Kidney (tissue), 14 donors: ENCODE data around the gene ZNF726. TPM values are rescaled to one million over a fixed set of nuclear protein-coding genes. Genes with fewer than 3 reads are reported as not detected.

Experiments
- DNase-seq, 5 donors: peaks; one replicate each; pipeline ENCODE4 v3.0.0-alpha.2; 2013 to 2020
- FAIRE-seq: peaks from 2 replicates; lab custom pipeline; 2012; peaks lifted over from hg19 to GRCh38; lab: Jason Lieb, UNC
- H3K27ac ChIP-seq, 2 donors: one replicate each; pipeline ENCODE4 v1.7.0; 2013; ENCODE audit warnings: low read depth in 2 of 2, low read length in 2 of 2, inconsistent platforms in 1 of 2
- H3K27me3 ChIP-seq: one replicate; pipeline ENCODE4 v1.7.1; 2013; ENCODE audit warnings: low read length, inconsistent platforms; ENCODE audit not compliant: control insufficient read depth, insufficient read depth
- H3K36me3 ChIP-seq, 3 donors: one replicate each; pipeline versions ENCODE4 v1.7.0 to v1.7.1; 2013; ENCODE audit warnings: low read length in 3 of 3, control low read depth in 1 of 3, inconsistent platforms in 1 of 3; ENCODE audit not compliant: insufficient read depth in 3 of 3, control insufficient read depth in 2 of 3
- H3K4me1 ChIP-seq, 3 donors: one replicate each; pipeline versions ENCODE4 v1.7.0 to v1.7.1; 2013; ENCODE audit warnings: low read length in 3 of 3, inconsistent platforms in 1 of 3, low read depth in 1 of 3; ENCODE audit not compliant: control insufficient read depth in 2 of 3, insufficient read depth in 2 of 3
- H3K4me3 ChIP-seq, 3 donors: one replicate each; pipeline versions ENCODE4 v1.7.0 to v1.8.1; 2013; ENCODE audit warnings: low read length in 3 of 3, control low read depth in 1 of 3, inconsistent platforms in 1 of 3
- H3K9ac ChIP-seq, 3 donors: one replicate each; pipeline versions ENCODE4 v1.7.0 to v1.7.1; 2013; ENCODE audit warnings: low read length in 3 of 3, control low read depth in 1 of 3, inconsistent platforms in 1 of 3
- H3K9me3 ChIP-seq, 3 donors: one replicate each; pipeline versions ENCODE4 v1.7.0 to v1.7.1; 2013; ENCODE audit warnings: low read length in 3 of 3, control low read depth in 1 of 3, inconsistent platforms in 1 of 3; ENCODE audit not compliant: control insufficient read depth in 2 of 3, insufficient read depth in 1 of 3
- intact Hi-C: fragments of 100-400 bp; cut with DNase I; formaldehyde crosslinking; loops from one replicate; pipeline ENCODE4 v1.11.1; 2022
- polyA plus RNA-seq: library from polyadenylated mRNA; stranded (reverse); fragments of 350-450 nt; fragmentation: Illumina TruSeq; extraction: RNeasy Lipid Tissue Mini Kit (QIAGEN cat#74804); gene quantifications from one replicate; pipeline ENCODE4 v1.2.3, GENCODE V29; 2014; ENCODE audit warnings: low read depth, low replicate concordance; ENCODE audit not compliant: insufficient read depth
- total RNA-seq: library from RNA; stranded (reverse); fragmentation: NEBNext Ultra II Directional; extraction: Animal tissue kit (Norgen Biotek cat#: 25700); gene quantifications from one replicate; pipeline ENCODE4 v1.2.1, GENCODE V29; 2021
- TF ChIP-seq, protein P1 (sequence below): IDR thresholded peaks from 3 replicates; pipeline ENCODE4 v1.5.1; 2012; ENCODE audit warnings: mild to moderate bottlenecking, moderate library complexity, borderline replicate concordance; ENCODE audit not compliant: insufficient read depth; ENCODE audit errors: extremely low read depth
- donor health status: control.
- donor health status: control.
- donor health status: control.
- donor health status: control.
- donor health status: control.
- donor health status: DM: yes; HTN: yes; CAD: no.
- donor health status: Normal renal cell carcinoma (clear cell type).

The ZNF726 gene
- total and polyA plus RNA-seq, 2 donors from 2014 or later, result 2.7 to 6.4 TPM

DNA sequence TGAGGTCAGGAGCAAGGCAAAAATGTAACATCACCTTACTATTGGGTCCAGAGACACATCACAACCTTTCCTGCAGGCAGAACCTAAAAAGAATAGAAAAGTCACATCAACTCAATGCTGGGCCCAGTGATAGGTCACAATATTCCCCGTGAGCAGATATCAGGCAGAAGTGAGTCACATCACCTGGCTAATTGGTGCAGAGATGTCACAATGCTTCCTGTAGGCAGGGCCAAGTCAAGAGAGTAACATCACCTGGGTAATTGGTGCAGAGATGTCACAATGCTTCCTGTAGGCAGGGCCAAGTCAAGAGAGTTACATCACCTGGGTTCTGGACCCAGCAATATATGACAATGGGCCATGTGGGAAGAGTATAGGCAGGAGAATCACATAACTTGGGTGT, 63.4 kb downstream of the ZNF726 start:
- FAIRE-seq, result no peak
- Histone ChIP-seq H3K4me3 (no peak overlapping the region), H3K4me1 (no peaks in the 10 kb centered on the region)

GRCh38 chr19:23980805-23981204, 66.1 kb downstream of the ZNF726 start:
- intact Hi-C loops, result no loop called here
- no peak overlapping the region for H3K4me3 ChIP-seq
- FAIRE-seq, result no peak
- no peak for DNase-seq
- H3K9me3 ChIP-seq, result no peaks in the 10 kb centered on the region
- H3K27me3 ChIP-seq, result no peaks in the 10 kb centered on the region
- no peak overlapping the region for H3K27ac ChIP-seq
- H3K4me1 ChIP-seq, result no peaks in the 10 kb centered on the region
- no peaks in the 10 kb centered on the region for H3K36me3 ChIP-seq
- H3K9ac ChIP-seq, result no peak overlapping the region
- TF ChIP-seq, protein P1, sequence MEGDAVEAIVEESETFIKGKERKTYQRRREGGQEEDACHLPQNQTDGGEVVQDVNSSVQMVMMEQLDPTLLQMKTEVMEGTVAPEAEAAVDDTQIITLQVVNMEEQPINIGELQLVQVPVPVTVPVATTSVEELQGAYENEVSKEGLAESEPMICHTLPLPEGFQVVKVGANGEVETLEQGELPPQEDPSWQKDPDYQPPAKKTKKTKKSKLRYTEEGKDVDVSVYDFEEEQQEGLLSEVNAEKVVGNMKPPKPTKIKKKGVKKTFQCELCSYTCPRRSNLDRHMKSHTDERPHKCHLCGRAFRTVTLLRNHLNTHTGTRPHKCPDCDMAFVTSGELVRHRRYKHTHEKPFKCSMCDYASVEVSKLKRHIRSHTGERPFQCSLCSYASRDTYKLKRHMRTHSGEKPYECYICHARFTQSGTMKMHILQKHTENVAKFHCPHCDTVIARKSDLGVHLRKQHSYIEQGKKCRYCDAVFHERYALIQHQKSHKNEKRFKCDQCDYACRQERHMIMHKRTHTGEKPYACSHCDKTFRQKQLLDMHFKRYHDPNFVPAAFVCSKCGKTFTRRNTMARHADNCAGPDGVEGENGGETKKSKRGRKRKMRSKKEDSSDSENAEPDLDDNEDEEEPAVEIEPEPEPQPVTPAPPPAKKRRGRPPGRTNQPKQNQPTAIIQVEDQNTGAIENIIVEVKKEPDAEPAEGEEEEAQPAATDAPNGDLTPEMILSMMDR, result no peak

More for the DNA sequence above, 63.4 kb downstream of the ZNF726 start:
- no peaks in the 10 kb centered on the region for H3K9me3 ChIP-seq
- no peak overlapping the region for H3K27ac ChIP-seq
- TF ChIP-seq, protein P1, result no peak
- no peak overlapping the region for H3K9ac ChIP-seq
- H3K36me3 ChIP-seq, result no peaks in the 10 kb centered on the region
- H3K27me3 ChIP-seq, result no peaks in the 10 kb centered on the region
- no peak for DNase-seq
- intact Hi-C loops, result no loop called here

- TF ChIP-seq, protein P1, result no peak
- no peak overlapping the region for H3K4me3 ChIP-seq
- H3K36me3 ChIP-seq, result no peaks in the 10 kb centered on the region
- H3K27me3 ChIP-seq, result no peaks in the 10 kb centered on the region
- no peaks in the 10 kb centered on the region for H3K4me1 ChIP-seq
- H3K27ac ChIP-seq, result no peak overlapping the region
- DNase-seq, result no peak
- H3K9me3 ChIP-seq, result no peaks in the 10 kb centered on the region
- no peak overlapping the region for H3K9ac ChIP-seq
- no peak for FAIRE-seq
- intact Hi-C loops, result no loop called here
These were observed 67.2 kb downstream of the ZNF726 start for GRCh38 chr19:23981863-23982262.

DNA sequence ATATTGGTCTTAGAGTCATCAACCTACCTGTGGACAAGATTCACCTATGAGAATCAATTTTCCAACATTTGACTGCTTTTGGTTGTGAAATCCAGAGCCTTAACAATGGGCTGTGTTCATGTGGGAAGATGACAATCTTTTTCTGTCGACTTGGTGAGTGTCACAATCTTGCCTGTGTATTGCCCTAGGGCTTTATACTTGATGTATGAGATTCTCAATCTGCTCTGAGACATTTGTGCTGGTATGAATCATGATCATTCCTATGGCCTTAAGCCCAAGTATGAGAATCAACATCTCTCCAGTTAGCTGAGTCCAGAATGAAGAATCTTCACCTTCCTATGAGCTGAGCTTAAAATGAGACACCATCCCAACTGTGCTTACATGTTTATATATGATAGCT, 68.7 kb downstream of the ZNF726 start:
- FAIRE-seq (no peak), DNase-seq (no peak)
- Histone ChIP-seq H3K9me3 (no peaks in the 10 kb centered on the region), H3K4me1 (no peaks in the 10 kb centered on the region), H3K4me3 (no peak overlapping the region), H3K27me3 (no peaks in the 10 kb centered on the region), H3K9ac (no peak overlapping the region), H3K27ac (no peak overlapping the region), H3K36me3 (no peaks in the 10 kb centered on the region)
- intact Hi-C loops, result no loop called here
- TF ChIP-seq, protein P1, result no peak
